ENCODE measurements around the gene GPC2.
A peak's percentile ranks its signal among the peaks of the same experiment; 100 is the strongest.
"Not testable (repeated sequence)": the region's sequence is repeated elsewhere in the genome, so short reads cannot be mapped to it uniquely, and the experiment has no call there.

Gene GPC2

GRCh38 chr7:100200693-100201092 lies 23.5 kb upstream of the GPC2 start:
- no peak for DNase-seq (ENCODE audit: low read depth)

- no peak for DNase-seq (ENCODE audit: low read depth)
Measured at GRCh38 chr7:100198266-100198665, 21.1 kb upstream of the GPC2 start.

GRCh38 chr7:100195901-100196322 lies 18.7 kb upstream of the GPC2 start:
- DNase-seq (ENCODE audit: low read depth): not testable (repeated sequence)

- no peak for DNase-seq (ENCODE audit: low read depth)
Measured at GRCh38 chr7:100195222-100195621, 18.0 kb upstream of the GPC2 start.

- DNase-seq (ENCODE audit: low read depth): no peak
Measured at GRCh38 chr7:100192969-100193368, 15.8 kb upstream of the GPC2 start.

GRCh38 chr7:100192281-100192862 lies 15.2 kb upstream of the GPC2 start:
- DNase-seq (ENCODE audit: low read depth): not testable (repeated sequence)

GRCh38 chr7:100191775-100192174 lies 14.6 kb upstream of the GPC2 start:
- DNase-seq (ENCODE audit: low read depth): peak; percentile 77

GRCh38 chr7:100190048-100190711 lies 13.0 kb upstream of the GPC2 start:
- peak; percentile 66 for DNase-seq (ENCODE audit: low read depth)

GRCh38 chr7:100189061-100189460 lies 11.9 kb upstream of the GPC2 start:
- DNase-seq (ENCODE audit: low read depth): no peak

GRCh38 chr7:100185726-100186125 lies 8.5 kb upstream of the GPC2 start:
- no peak for DNase-seq (ENCODE audit: low read depth)

- DNase-seq (ENCODE audit: low read depth): not testable (repeated sequence)
Measured at GRCh38 chr7:100183090-100183489, 5.9 kb upstream of the GPC2 start.

- DNase-seq (ENCODE audit: low read depth): not testable (repeated sequence)
Measured at GRCh38 chr7:100182616-100183015, 5.4 kb upstream of the GPC2 start.

GRCh38 chr7:100180084-100180483 lies 2.9 kb upstream of the GPC2 start:
- not testable (repeated sequence) for DNase-seq (ENCODE audit: low read depth)

- DNase-seq (ENCODE audit: low read depth): no peak
Measured at GRCh38 chr7:100176096-100177044, 811 bp downstream of the GPC2 start.

- DNase-seq (ENCODE audit: low read depth): no peak
Measured at GRCh38 chr7:100175296-100175935, 1.8 kb downstream of the GPC2 start.

GRCh38 chr7:100174582-100174981 lies 2.6 kb downstream of the GPC2 start:
- no peak for DNase-seq (ENCODE audit: low read depth)

- no peak for DNase-seq (ENCODE audit: low read depth)
Measured at GRCh38 chr7:100173806-100174495, 3.2 kb downstream of the GPC2 start.

GRCh38 chr7:100171840-100172239 lies 5.3 kb downstream of the GPC2 start:
- DNase-seq (ENCODE audit: low read depth): no peak

GRCh38 chr7:100171087-100171681 lies 6.0 kb downstream of the GPC2 start:
- DNase-seq (ENCODE audit: low read depth): no peak

GRCh38 chr7:100170101-100170897 lies 6.9 kb downstream of the GPC2 start:
- no peak for DNase-seq (ENCODE audit: low read depth)

Data from EH (cell line).